MM.1S (cell line): ENCODE measurements around the gene MYO16.

Source experiments
- DNase-seq: peaks from one replicate; pipeline ENCODE4 v3.0.0-alpha.2; 2015
- H2AFZ ChIP-seq: fragments of 300-600 bp; sonication (generic); 2 replicates; pipeline ENCODE4 v1.6.0; 2016; ENCODE audit warnings: antibody characterized with exemption, low read length
- H3F3A ChIP-seq: fragments of 300-600 bp; sonication (generic); 2 replicates; pipeline ENCODE4 v1.6.1; 2016; ENCODE audit warnings: mild to moderate bottlenecking, antibody characterized with exemption, low read length, moderate library complexity, mixed read lengths; ENCODE audit not compliant: insufficient read depth
- H3K27ac ChIP-seq: fragments of 300-600 bp; sonication (generic); 2 replicates; pipeline ENCODE4 v1.5.1; 2016; ENCODE audit warnings: mild to moderate bottlenecking, low read length
- H3K27me3 ChIP-seq: fragments of 300-600 bp; sonication (generic); replicated peaks from 2 replicates; pipeline ENCODE4 v1.6.0; 2016; ENCODE audit warnings: low read length; ENCODE audit not compliant: insufficient read depth
- H3K36me3 ChIP-seq: fragments of 300-600 bp; sonication (generic); replicated peaks from 2 replicates; pipeline ENCODE4 v1.6.1; 2016; ENCODE audit warnings: mild to moderate bottlenecking, low read length, mixed read lengths; ENCODE audit not compliant: insufficient read depth
- H3K4me1 ChIP-seq: fragments of 300-600 bp; sonication (generic); 2 replicates; pipeline ENCODE4 v1.6.1; 2016; ENCODE audit warnings: low read length, mixed read lengths
- H3K4me2 ChIP-seq: fragments of 300-600 bp; sonication (generic); 2 replicates; pipeline ENCODE4 v1.6.0; 2016; ENCODE audit warnings: low read depth, low read length
- H3K4me3 ChIP-seq: fragments of 300-600 bp; sonication (generic); 2 replicates; pipeline ENCODE4 v1.5.1; 2016; ENCODE audit warnings: low read length, mixed read lengths
- H3K79me2 ChIP-seq: fragments of 300-600 bp; sonication (generic); 2 replicates; pipeline ENCODE4 v1.6.1; 2016; ENCODE audit warnings: mixed run types, low read length, mixed read lengths
- H3K9ac ChIP-seq: fragments of 300-600 bp; sonication (generic); 2 replicates; pipeline ENCODE4 v1.6.1; 2016; ENCODE audit warnings: low read length, mixed read lengths
- H3K9me2 ChIP-seq: fragments of 300-600 bp; sonication (generic); replicated peaks from 2 replicates; pipeline ENCODE4 v1.6.1; 2016; ENCODE audit warnings: mild to moderate bottlenecking, low read length, mixed read lengths; ENCODE audit not compliant: insufficient read depth
- H3K9me3 ChIP-seq: fragments of 300-600 bp; sonication (generic); replicated peaks from 2 replicates; pipeline ENCODE4 v1.6.1; 2016; ENCODE audit warnings: mild to moderate bottlenecking, low read length, mixed read lengths; ENCODE audit not compliant: insufficient read depth
- H4K20me1 ChIP-seq: fragments of 300-600 bp; sonication (generic); 2 replicates; pipeline ENCODE4 v1.6.1; 2016; ENCODE audit warnings: mild to moderate bottlenecking, low read length, moderate library complexity, mixed read lengths; ENCODE audit not compliant: insufficient read depth
- CTCF ChIP-seq: fragments of 300-600 bp; sonication (generic); IDR thresholded peaks from 2 replicates; pipeline ENCODE4 v1.5.1; 2016; ENCODE audit warnings: antibody characterized with exemption, low read length, mixed read lengths
- EZH2 ChIP-seq: fragments of 300-600 bp; sonication (generic); optimal IDR thresholded peaks from 2 replicates; pipeline ENCODE3; 2017; ENCODE audit warnings: low read depth, mild to moderate bottlenecking, antibody characterized with exemption, low read length, mixed read lengths
- EZH2phosphoT487 ChIP-seq: fragments of 300-600 bp; sonication (generic); IDR thresholded peaks from 2 replicates; pipeline ENCODE4 v1.6.1; 2018; ENCODE audit warnings: antibody characterized with exemption, low read length

Gene MYO16

GRCh38 chr13:109211616-109212015 is 582.2 kb downstream of the MYO16 start:
- Histone ChIP-seq H3K27ac (no peak overlapping the region), H3K36me3 (no peaks in the 10 kb centered on the region), H3K27me3 (no peaks in the 10 kb centered on the region), H3K4me1 (no peaks in the 10 kb centered on the region), H3K9ac (no peak overlapping the region), H3F3A (no peaks in the 10 kb centered on the region), H3K4me3 (no peak overlapping the region), H3K79me2 (no peaks in the 10 kb centered on the region), H2AFZ (no peak overlapping the region), H4K20me1 (no peaks in the 10 kb centered on the region), H3K9me3 (no peaks in the 10 kb centered on the region), H3K4me2 (no peak overlapping the region), H3K9me2 (no peaks in the 10 kb centered on the region)
- no peak for DNase-seq
- no peak for TF ChIP-seq EZH2
- TF ChIP-seq EZH2phosphoT487 = no peak
- no peak for TF ChIP-seq CTCF

GRCh38 chr13:109212650-109213049 is 583.2 kb downstream of the MYO16 start:
- H3K4me2 ChIP-seq = no peak overlapping the region

GRCh38 chr13:109213714-109214113 is 584.3 kb downstream of the MYO16 start:
- H2AFZ ChIP-seq = no peak overlapping the region
- no peaks in the 10 kb centered on the region for H4K20me1 ChIP-seq
- no peaks in the 10 kb centered on the region for H3K27me3 ChIP-seq
- no peaks in the 10 kb centered on the region for H3K79me2 ChIP-seq
- no peak overlapping the region for H3K4me2 ChIP-seq
- no peaks in the 10 kb centered on the region for H3K36me3 ChIP-seq
- H3K9ac ChIP-seq = no peak overlapping the region
- no peak for DNase-seq
- no peaks in the 10 kb centered on the region for H3F3A ChIP-seq
- H3K4me1 ChIP-seq = no peaks in the 10 kb centered on the region
- TF ChIP-seq CTCF = no peak
- no peak for TF ChIP-seq EZH2phosphoT487
- no peak overlapping the region for H3K27ac ChIP-seq
- H3K9me2 ChIP-seq = no peaks in the 10 kb centered on the region
- no peaks in the 10 kb centered on the region for H3K9me3 ChIP-seq
- H3K4me3 ChIP-seq = no peak overlapping the region

More at GRCh38 chr13:109212650-109213049, 583.2 kb downstream of the MYO16 start:
- Histone ChIP-seq H3K4me1 (no peaks in the 10 kb centered on the region), H3K36me3 (no peaks in the 10 kb centered on the region), H3F3A (no peaks in the 10 kb centered on the region), H3K27ac (no peak overlapping the region), H3K4me3 (no peak overlapping the region), H3K9me2 (no peaks in the 10 kb centered on the region), H4K20me1 (no peaks in the 10 kb centered on the region), H3K79me2 (no peaks in the 10 kb centered on the region), H3K9me3 (no peaks in the 10 kb centered on the region), H3K9ac (no peak overlapping the region), H3K27me3 (no peaks in the 10 kb centered on the region), H2AFZ (no peak overlapping the region)
- no peak for TF ChIP-seq CTCF
- no peak for TF ChIP-seq EZH2
- no peak for TF ChIP-seq EZH2phosphoT487
- no peak for DNase-seq
